HUES6 (cell line): Measurements from ENCODE around the gene COG5.
A peak's percentile ranks its signal among the peaks of the same experiment; 100 is the strongest.
"Not testable (repeated sequence)": the region's sequence is repeated elsewhere in the genome, so short reads cannot be mapped to it uniquely, and the experiment has no call there.

Experiments used
- H3K27ac ChIP-seq: 2 replicates; pipeline ENCODE4 v1.7.0; 2013; ENCODE audit warnings: low read depth, mild to moderate bottlenecking, low read length, inconsistent platforms
- H3K27me3 ChIP-seq: 2 replicates; pipeline ENCODE4 v1.6.1; 2013; ENCODE audit warnings: low read length; ENCODE audit not compliant: control insufficient read depth, insufficient read depth
- H3K36me3 ChIP-seq: 2 replicates; pipeline ENCODE4 v1.6.1; 2013; ENCODE audit warnings: low read length; ENCODE audit not compliant: control insufficient read depth, insufficient read depth
- H3K4me1 ChIP-seq: 2 replicates; pipeline ENCODE4 v1.6.1; 2013; ENCODE audit warnings: low read length; ENCODE audit not compliant: control insufficient read depth, insufficient read depth
- H3K4me3 ChIP-seq: 2 replicates; pipeline ENCODE4 v1.5.1; 2013; ENCODE audit warnings: low read depth, low read length
- H3K9ac ChIP-seq: one replicate; pipeline ENCODE4 v1.6.1; 2013; ENCODE audit warnings: mild to moderate bottlenecking, low read length
- H3K9me3 ChIP-seq: 2 replicates; pipeline ENCODE4 v1.6.1; 2013; ENCODE audit warnings: low read depth, low read length; ENCODE audit not compliant: control insufficient read depth, insufficient read depth

Gene COG5

GRCh38 chr7:107167483-107168232 is 396.1 kb downstream of the COG5 start:
- H3K36me3 ChIP-seq, result no peaks in the 10 kb centered on the region
- H3K9me3 ChIP-seq, result no peaks in the 10 kb centered on the region
- H3K4me1 ChIP-seq, result peaks cover 17% of the 10 kb centered on the region
- H3K4me3 ChIP-seq, result peak overlapping the region; percentile 89
- H3K27ac ChIP-seq, result peak overlapping the region; percentile 95
- H3K9ac ChIP-seq, result peak overlapping the region; percentile 85
- no peaks in the 10 kb centered on the region for H3K27me3 ChIP-seq

GRCh38 chr7:107166736-107167426 is 396.8 kb downstream of the COG5 start:
- Histone ChIP-seq H3K36me3 (no peaks in the 10 kb centered on the region), H3K27me3 (no peaks in the 10 kb centered on the region), H3K27ac (peak overlapping the region; percentile 95), H3K9me3 (no peaks in the 10 kb centered on the region), H3K9ac (peak overlapping the region; percentile 85), H3K4me3 (peak overlapping the region; percentile 89), H3K4me1 (peaks cover 17% of the 10 kb centered on the region)

- no peak overlapping the region for H3K27ac ChIP-seq
- H3K9ac ChIP-seq, result no peak overlapping the region
- H3K27me3 ChIP-seq, result no peaks in the 10 kb centered on the region
Observed at GRCh38 chr7:107165341-107165740, 398.4 kb downstream of the COG5 start.

DNA sequence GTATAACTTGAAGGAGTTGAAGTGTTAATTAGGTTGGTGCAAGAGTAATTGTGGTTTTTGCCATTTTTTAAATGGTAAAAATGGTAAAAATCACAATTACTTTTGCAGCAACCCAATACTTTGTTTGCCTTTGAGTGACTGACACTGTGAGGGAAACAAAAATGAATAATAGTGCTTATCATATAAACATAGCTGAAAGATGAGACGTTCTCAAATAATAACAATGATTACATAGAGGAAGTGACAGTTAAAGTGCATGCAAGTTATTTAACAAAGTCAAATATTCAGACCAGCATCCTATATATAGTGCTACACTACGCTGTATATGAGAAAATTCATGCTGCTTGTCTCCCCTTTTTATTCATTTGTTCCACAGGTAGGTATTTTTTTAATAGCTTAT is 399.6 kb downstream of the COG5 start:
- peaks cover 5% of the 10 kb centered on the region; the same call in 1 of the 2 replicates for H3K36me3 ChIP-seq
- peaks cover 14% of the 10 kb centered on the region; the same call in 1 of the 2 replicates for H3K4me1 ChIP-seq
- H3K27me3 ChIP-seq, result no peaks in the 10 kb centered on the region
- H3K9me3 ChIP-seq, result no peaks in the 10 kb centered on the region
- no peak overlapping the region for H3K4me3 ChIP-seq
- no peak overlapping the region for H3K27ac ChIP-seq
- no peak overlapping the region for H3K9ac ChIP-seq

More at GRCh38 chr7:107165341-107165740, 398.4 kb downstream of the COG5 start:
- Histone ChIP-seq H3K36me3 (no peaks in the 10 kb centered on the region), H3K4me1 (peaks cover 14% of the 10 kb centered on the region; the same call in 1 of the 2 replicates), H3K4me3 (no peak overlapping the region), H3K9me3 (no peaks in the 10 kb centered on the region)

DNA sequence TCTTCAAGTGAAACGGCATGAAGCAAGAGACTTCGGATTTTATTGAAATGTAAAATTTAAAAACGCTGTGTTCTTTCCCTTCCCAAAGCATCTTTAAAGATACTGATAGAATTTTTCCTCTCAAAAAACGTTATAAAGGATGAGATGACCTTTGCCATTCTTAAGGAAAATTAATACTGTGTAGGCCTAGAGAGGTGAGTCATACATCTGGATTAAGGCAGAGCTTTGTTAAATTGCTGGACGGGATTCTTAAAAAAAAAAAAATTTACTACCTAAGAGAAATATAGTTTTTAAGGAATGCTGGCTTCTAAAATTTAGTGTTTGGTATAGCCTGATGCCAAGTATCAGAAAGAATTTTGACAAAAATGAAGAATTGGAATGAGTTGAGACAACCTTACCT is 401.2 kb downstream of the COG5 start:
- peaks cover 14% of the 10 kb centered on the region; the same call in 1 of the 2 replicates for H3K4me1 ChIP-seq
- no peaks in the 10 kb centered on the region for H3K27me3 ChIP-seq
- no peak overlapping the region for H3K27ac ChIP-seq
- H3K9me3 ChIP-seq, result no peaks in the 10 kb centered on the region
- peaks cover 5% of the 10 kb centered on the region; the same call in 1 of the 2 replicates for H3K36me3 ChIP-seq
- no peak overlapping the region for H3K4me3 ChIP-seq
- no peak overlapping the region for H3K9ac ChIP-seq

GRCh38 chr7:107161415-107161814 is 402.3 kb downstream of the COG5 start:
- peaks cover 5% of the 10 kb centered on the region; the same call in 1 of the 2 replicates for H3K36me3 ChIP-seq
- H3K4me3 ChIP-seq, result no peak overlapping the region
- no peak overlapping the region for H3K27ac ChIP-seq

GRCh38 chr7:107160389-107160788 is 403.3 kb downstream of the COG5 start:
- peaks cover 2% of the 10 kb centered on the region; the same call in 1 of the 2 replicates for H3K4me1 ChIP-seq
- H3K4me3 ChIP-seq, result no peak overlapping the region
- peaks cover 5% of the 10 kb centered on the region; the same call in 1 of the 2 replicates for H3K36me3 ChIP-seq
- H3K9me3 ChIP-seq, result no peaks in the 10 kb centered on the region
- no peak overlapping the region for H3K9ac ChIP-seq
- H3K27me3 ChIP-seq, result no peaks in the 10 kb centered on the region
- H3K27ac ChIP-seq, result no peak overlapping the region

More at GRCh38 chr7:107161415-107161814, 402.3 kb downstream of the COG5 start:
- Histone ChIP-seq H3K9me3 (no peaks in the 10 kb centered on the region), H3K9ac (no peak overlapping the region), H3K27me3 (no peaks in the 10 kb centered on the region), H3K4me1 (peaks cover 7% of the 10 kb centered on the region; the same call in 1 of the 2 replicates)

DNA sequence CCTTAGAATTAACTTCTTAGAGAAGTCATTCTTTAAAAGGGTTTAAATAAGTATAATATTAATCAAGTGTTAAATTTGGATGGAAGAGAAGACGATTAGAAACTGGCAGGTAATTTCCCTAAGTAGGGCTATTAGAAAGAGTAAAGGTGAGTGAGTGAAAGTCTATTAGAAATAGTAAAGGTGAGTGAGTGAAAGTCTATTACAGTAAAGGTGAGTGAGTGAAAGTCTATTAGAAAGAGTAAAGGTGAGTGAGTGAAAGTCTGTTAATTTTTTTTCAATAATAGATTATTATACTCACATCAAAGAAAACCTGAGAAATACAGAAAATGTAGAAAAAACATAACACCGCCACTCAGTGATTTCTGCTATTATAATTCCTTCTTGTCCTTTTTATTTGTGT is 405.7 kb downstream of the COG5 start:
- Histone ChIP-seq H3K9ac (no peak overlapping the region), H3K4me3 (no peak overlapping the region), H3K36me3 (peaks cover 5% of the 10 kb centered on the region; the same call in 1 of the 2 replicates), H3K27ac (no peak overlapping the region), H3K27me3 (no peaks in the 10 kb centered on the region), H3K9me3 (no peaks in the 10 kb centered on the region), H3K4me1 (no peaks in the 10 kb centered on the region)

DNA sequence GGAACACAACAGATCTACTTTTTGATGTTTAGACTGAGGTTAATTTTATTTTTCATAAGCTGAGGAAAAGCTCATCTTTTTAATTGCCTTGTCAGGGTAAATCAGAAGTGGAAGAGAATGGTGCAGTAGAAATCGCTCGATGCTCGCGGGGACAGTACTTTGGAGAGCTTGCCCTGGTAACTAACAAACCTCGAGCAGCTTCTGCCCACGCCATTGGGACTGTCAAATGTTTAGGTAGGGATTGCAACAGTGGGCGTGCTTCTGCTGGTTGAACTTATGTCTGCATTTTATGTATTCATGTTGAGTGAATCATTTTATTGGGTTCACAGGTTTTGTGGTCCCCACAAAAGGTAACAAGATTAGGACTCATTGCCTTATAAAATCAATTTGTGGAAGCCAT is 406.6 kb downstream of the COG5 start:
- Histone ChIP-seq H3K9me3 (no peaks in the 10 kb centered on the region), H3K27ac (no peak overlapping the region), H3K36me3 (peaks cover 5% of the 10 kb centered on the region; the same call in 1 of the 2 replicates), H3K27me3 (no peaks in the 10 kb centered on the region), H3K4me3 (no peak overlapping the region), H3K4me1 (no peaks in the 10 kb centered on the region), H3K9ac (no peak overlapping the region)

DNA sequence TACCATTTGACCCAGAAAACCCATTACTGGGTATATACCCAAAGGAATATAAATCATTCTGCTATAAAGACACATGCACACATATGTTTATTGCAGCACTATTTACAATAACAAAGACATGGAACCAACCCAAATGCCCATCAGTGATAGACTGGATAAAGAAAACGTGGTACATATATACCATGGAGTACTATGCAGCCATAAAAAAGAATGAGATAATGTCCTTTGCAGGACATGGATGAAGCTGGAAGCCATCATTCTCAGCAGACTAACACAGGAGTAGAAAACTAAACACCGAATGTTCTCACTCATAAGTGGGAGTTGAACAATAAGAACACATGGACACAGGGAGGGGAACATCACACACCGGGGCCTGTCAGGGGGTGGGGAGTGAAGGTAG is 408.0 kb downstream of the COG5 start:
- H3K4me3 ChIP-seq, H3K9ac ChIP-seq, H3K27ac ChIP-seq, H3K9me3 ChIP-seq, H3K4me1 ChIP-seq, H3K27me3 ChIP-seq, H3K36me3 ChIP-seq: not testable (repeated sequence)

GRCh38 chr7:107154826-107155225 is 408.9 kb downstream of the COG5 start:
- Histone ChIP-seq H3K9me3 (no peaks in the 10 kb centered on the region), H3K36me3 (peaks cover 5% of the 10 kb centered on the region; the same call in 1 of the 2 replicates), H3K4me3 (no peak overlapping the region), H3K4me1 (no peaks in the 10 kb centered on the region), H3K27me3 (no peaks in the 10 kb centered on the region), H3K27ac (no peak overlapping the region), H3K9ac (no peak overlapping the region)
